HCEC 1CT (cell line): Measurements from ENCODE around the gene FAM168A.

Experiments used
- DNase-seq: peaks from one replicate; pipeline ENCODE4 v3.0.0-alpha.2; 2017

FAM168A gene

DNA sequence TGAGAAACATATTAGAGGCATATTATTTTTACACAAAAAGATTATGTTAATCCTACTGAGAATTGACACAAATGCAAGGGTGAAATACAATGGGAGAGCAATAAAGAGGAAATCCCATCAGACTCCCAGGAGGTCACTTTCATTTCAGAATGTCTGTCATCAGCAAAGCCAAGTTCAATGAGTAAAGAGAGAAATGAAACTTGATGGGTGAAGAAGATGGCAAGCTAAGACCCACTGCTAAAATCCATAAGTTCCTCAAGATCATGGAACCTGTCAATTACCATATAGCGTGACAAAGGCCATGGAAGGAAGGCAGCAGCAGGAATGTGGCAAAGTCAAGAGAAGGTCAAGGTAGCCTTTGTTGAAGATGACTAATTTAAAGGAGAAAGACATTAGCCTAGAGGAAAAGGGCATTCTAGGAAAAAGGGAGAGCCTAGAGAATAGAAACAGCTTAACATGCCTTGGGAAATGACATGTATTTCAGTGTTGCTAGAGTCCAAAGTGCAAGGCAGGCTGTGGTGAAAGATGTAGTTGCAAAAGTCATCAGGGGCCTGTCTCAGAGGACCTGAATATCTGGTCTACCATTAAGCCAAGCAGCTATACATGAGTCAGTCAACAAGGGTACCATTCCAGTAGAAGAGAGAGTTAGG lies 43.1 kb downstream of the FAM168A start:
- no peak for DNase-seq

DNA sequence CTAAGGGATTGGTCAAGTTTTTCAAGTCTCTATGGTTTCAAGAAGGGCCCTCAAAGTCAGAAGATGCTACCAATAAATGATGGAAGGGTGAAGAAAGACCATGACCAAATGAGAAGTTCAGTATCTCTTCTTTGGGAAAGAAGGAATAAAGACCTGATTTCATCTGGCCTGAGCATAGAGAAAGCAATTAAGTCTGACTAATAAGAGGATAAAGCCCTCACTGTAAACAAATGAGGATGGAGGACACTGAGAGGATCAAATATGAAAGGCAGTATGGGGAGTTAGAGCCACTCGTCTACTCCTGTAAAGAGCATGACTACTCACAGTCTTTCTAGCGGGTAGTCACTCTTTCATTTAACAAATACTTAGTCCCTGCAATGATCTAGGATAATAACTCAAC lies 44.6 kb downstream of the FAM168A start:
- DNase-seq: peak; percentile 20

DNA sequence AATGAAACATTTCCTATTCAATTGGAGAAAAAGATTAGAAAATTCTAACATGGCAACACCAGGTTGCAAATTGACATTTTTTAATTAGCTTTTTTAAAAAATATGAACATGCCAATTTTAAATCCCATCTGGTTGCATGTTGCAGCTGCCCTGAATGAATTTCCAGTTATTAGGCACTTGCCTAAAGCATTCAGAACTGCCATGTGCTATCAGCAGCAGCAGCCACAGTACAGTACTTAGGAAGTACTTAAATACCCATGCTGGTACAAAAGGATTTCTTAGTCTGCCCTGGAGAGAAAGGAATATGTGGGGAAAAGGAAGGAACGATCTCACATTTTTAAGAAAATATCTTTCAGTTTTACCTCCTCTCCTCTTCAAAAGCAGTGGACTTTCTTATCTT lies 46.2 kb downstream of the FAM168A start:
- DNase-seq: no peak

DNA sequence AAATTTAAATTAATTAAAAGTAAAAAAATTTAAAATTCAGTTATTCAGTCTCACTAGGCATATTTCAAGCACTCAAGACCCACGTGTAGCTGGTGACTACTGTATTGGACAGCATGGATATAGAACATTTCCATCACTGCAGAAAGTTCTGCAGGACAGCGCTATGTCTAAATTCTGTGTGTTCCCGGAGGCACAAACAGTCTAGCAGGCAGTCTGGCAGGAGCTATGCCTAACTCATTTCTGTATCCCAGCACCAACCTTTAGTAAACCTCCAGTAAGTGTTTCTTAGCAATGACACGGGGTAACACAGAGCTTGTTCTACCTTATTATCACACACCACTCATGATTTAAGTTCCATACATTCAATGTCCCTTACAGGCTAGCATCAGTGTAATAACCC lies 48.5 kb downstream of the FAM168A start:
- DNase-seq: no peak

DNA sequence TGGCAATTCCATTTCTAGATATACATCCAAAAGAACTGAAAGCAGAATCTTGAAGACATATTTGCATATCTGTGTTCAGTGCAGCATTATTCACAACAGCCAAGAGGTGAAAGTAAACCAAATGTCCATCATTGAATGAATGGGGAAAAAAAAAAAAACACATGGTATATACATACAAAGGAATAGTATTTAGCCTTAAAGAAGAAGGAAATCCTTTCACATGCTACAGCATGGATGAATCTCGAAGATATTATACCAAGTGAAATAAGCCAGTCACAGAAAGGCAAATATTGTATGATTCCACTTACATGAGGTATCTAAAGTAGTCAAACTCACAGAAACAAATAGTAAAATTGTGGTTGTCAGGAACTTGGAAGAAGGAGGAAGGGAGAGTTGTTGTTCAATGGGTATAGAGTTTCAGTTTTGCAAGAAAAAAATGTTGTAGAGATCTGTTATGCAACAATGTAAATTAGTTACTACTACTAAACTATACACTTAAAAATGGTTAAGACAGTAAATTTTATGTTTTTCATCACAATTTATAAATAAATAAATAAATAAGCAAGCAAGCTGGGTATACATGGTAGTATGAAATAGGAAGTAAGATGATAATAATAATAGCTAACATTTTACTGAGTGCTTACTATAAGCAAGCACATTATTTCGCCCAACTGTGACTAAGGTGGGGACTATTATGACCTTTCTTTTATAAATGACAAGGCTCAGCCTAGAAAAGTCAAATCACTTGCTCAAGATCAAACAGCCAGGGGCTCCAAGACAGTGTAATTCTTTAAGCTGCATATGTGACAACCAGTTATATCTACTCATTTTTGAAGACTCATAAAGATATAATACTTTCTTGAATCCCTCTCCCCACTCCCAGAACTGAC lies 50.0 kb downstream of the FAM168A start:
- DNase-seq: no peak

DNA sequence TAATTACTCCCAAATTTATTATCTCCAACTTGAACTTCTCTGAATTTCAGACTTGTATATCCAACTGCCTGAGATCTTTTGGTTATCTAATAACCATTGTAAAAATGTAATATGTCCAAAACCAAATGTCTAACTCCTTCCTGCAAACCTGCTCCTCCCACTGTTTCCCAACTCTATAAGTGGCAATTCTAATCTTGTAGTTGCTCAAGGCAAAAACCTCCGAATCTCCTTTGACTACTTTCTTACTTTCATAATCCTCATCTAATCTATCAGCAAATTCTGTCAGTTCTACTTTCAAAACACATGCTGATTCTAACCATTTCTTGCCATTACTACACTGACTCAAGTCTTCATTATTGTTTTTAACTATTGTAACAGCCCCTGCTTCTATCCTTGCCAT lies 55.7 kb downstream of the FAM168A start:
- no peak for DNase-seq

DNA sequence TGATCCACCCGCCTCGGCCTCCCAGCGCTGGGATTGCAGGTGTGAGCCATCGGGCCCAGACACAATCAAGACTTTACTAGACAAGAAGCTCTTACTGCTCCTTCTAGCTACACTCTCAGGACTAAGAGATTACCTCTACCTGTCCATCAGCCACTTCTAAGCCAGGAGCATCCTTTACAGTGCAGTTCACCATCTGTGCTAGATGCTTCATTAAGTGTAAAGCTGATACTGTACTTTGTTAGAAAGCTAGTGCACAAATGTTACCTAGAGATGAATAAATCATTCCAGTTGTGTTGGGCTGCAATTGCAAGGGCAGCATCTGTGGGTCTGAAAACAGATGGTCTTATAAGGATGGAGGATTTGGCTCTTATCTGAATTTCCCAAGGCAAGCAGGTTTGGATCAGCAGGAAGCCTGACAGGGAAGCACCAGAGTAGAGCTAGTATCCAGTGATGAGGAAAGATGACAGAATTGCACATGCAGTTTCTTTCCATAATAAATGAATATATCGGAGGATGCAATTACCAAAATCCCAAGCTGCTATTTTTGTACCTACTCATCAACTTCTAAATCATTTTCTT lies 58.3 kb downstream of the FAM168A start:
- DNase-seq: no peak

DNA sequence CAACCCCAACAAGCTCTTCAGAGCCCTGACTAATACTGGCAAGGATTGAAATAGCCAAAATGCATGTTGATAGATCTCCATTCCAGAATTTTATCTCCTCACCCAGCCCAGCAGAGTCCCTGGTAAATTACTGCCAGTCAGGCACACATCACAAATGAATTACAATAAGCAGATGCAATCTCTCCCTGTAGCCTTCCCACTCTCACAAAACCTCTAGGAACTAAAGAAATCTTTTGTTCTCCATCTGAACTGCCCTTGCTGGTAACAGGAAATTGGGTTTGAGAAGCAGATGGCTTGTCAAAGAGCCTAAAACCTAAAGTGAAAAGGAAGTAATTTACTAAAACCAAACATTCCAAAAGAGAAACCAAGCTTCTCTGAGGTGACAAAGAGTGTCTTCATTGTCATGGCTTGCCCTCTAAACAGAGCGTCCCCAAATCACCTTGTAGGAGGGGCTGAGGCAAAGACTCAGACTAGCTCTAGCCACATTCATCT lies 59.5 kb downstream of the FAM168A start:
- DNase-seq: no peak

DNA sequence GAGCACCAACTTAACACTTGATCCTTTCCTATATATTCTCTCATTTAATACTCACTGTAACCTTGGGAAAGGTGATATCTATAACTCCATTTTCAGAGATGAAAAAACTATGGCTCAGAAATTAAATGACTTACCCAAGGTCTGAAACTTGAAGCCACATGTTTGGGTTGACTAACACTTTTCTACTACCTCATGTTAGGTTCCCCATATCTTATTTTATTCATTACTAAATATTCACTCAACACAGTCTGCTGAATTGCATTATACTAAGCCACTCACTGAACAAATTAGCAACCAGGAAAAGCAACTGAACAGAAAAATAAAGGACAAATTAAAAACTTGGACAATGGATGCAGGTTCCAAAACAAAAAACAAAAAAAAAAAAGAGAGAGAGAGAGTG lies 59.9 kb downstream of the FAM168A start:
- no peak for DNase-seq

DNA sequence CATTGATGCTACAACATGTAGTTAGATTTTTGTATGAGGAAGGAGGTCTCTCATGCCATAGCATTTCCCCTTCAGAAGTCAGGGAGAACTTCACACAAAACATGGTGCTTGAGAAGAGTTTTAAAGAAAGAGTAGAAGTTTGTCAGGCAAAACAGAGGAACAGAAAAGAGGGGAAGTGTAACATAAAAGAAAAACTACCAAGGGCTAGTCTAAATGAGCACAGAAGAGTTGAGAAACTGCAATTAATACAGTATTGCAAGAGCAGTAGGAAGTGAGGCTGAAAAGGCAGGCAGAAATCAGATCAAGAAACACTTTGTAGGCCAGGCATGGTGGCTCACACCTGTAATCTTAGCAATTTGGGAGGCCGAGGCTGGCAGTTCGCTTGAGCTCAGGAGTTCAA lies 61.0 kb downstream of the FAM168A start:
- DNase-seq: no peak

DNA sequence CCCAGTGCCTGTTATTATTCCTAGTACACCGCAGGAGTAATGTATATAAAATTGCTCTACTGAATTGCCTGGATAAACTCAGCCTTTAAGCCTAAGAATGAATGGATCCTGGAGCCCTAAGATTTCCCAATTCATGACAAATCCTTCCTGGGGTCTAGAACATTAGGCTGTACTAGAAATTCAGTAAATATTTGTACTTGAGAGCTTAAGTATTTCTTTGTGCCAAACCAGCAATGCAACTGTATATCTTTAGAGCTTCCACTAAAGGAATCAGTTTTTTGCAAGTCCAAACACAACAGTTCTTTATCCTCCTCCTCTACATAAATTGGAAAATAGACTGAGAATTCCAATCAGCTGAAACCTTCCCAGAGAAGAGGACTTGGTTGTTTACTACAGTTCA lies 65.6 kb downstream of the FAM168A start:
- peak; percentile 21 for DNase-seq

DNA sequence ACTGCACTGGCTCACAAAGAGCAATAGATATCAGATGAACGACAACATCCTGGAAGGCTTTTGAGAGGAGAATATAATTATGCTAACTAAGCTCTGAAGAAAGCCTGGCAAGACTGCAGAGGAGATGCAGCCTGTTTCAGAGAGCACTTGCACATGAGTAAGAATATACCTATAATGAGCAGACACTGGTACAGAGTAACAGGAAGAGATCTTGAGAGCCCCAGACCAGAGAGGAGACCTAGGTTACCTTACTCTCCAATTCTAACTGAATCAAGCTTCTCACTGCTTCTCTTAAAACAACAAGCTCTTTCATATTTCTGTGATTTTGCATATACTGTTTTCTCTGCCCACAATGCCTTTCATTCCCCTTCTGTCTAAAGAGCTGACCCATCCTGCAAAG lies 66.5 kb downstream of the FAM168A start:
- DNase-seq: no peak

DNA sequence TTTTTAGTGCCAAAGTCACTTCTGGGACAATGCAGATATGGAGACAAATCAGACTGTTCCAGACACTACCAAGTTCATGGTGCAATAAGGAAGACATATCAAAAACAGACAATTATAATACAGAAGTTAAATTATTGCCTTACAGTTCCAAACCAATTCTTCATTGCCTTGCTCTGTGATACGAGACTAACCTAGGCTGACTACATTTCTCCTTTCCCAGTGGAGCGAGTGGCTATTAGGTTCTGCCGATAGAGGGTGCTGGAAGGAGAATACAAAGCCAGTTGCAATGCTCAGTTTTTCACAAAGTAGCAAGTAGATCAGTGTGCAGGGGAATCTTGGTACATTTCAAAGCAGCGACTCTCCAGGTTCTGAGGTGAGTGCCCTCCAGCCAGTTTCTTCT lies 67.8 kb downstream of the FAM168A start:
- DNase-seq: no peak

DNA sequence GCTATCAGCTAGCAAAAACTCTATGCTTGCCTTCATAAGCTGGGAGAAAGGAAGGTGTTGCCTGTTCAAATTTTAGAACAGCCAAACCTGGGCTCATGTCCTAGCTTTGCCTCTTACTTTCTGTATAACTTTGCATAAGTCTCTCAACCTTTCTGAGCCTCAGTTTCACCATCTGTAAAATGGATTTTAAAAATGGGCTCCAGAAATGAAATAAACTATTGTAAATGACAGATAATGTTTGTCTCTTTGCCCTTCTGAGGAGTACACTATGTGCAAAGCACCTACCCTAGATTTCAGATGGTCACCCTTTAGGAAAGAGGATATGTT lies 68.7 kb downstream of the FAM168A start:
- no peak for DNase-seq

DNA sequence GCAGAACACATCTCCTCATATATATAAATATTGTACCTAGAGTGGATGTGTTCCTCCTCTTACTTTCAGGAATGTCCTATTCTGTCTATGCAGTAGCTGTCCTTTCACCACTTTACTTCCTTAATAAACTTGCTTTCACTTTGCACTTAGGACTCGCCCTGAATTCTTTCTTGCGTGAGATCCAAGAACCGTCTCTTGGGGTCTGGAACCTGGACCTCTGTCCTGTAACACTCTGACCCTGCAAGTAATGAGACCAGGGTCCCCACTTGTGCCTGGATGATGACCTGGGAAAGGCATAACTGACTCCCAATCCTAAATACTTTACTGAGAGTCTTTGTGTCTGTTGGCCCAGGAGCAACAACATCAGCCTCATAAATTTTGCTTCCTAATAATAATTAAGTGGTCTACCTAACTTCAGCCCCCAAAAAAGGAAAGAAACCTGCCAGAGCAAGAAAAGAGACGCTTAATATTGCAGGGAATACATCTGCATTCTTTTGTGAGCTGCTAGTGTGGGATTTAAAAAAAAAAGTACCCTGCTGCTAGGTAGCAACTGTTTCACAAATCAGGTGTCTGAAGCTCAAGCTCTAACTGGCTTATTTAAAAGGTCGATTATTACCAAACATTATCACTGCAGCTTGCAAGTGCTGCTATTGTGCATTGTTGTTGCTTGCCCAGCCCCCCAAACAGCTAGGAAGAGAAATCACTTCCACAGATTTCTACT lies 69.3 kb downstream of the FAM168A start:
- no peak for DNase-seq

DNA sequence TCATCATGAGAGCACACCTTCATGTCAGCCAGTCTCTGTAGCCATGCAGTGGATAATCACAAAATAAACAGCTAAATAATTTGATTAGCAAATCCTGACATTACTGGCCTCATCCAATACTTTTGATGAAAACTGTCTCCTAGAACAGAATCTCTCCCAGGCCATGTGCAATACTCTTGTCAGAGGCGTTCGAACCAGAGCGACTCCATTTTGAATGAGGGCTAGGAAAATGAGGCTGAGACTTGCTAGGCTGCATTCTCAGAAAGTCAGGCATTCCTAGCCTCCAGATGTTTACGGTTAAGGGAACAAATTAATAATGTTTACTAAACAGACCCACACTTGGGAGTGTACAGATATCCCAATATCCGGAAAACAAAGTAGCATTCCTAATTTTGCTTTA lies 69.9 kb downstream of the FAM168A start:
- DNase-seq: no peak

DNA sequence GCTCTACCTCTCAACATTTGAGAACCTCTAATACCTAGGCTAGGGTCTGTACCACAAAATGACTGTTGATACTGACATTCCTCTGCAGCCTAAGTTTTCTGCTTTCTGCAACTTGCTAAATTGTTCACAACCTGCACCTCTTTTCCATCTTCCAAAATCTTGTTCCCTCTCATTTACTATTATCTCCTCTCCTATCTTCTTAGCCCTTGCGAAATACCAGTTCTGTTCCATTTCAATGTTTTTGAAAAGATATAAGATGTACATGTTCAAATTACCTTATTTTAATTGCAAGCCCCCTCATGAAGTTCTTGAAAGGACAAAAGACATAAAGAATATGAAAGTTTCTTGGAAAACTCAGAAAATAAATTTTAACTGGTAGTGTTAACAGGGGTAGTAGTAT lies 72.3 kb downstream of the FAM168A start:
- no peak for DNase-seq

DNA sequence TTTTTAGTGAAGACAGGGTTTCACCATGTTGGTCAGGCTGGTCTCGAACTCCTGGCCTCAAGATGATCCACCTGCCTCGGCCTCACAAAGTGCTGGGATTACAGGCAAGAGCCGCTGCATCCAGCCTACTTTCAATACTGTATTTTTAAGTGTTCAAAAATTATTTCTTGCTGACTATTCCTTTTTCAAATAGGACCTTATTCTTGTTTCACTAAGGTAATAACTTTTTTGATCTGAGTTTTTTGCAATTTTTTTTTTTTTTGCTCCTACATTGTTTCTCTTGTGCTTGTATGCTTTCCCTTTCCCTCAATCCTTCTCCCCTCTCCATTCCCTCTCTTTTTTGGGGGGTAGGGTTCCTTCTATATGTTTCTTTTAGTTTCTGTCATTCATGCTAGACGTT lies 73.1 kb downstream of the FAM168A start:
- no peak for DNase-seq

DNA sequence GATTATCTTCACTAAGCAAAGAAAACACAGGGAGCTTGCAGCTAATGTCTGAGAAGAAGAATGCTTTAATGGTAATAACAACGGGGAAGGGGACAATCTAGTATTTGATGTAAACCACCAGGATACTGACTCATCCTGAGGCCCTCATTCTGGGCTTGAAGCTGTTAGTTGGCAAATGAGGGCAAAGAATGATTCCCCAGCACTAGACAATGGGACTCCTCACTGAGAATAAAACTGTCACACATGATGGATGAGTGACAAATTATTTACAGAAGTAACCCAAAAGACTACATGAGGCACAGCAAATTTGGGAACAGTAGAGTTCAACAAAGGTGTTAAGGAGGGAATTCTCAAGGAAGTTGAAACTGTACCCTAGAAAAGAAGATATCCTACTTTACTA lies 76.3 kb downstream of the FAM168A start:
- DNase-seq: peak; percentile 20

DNA sequence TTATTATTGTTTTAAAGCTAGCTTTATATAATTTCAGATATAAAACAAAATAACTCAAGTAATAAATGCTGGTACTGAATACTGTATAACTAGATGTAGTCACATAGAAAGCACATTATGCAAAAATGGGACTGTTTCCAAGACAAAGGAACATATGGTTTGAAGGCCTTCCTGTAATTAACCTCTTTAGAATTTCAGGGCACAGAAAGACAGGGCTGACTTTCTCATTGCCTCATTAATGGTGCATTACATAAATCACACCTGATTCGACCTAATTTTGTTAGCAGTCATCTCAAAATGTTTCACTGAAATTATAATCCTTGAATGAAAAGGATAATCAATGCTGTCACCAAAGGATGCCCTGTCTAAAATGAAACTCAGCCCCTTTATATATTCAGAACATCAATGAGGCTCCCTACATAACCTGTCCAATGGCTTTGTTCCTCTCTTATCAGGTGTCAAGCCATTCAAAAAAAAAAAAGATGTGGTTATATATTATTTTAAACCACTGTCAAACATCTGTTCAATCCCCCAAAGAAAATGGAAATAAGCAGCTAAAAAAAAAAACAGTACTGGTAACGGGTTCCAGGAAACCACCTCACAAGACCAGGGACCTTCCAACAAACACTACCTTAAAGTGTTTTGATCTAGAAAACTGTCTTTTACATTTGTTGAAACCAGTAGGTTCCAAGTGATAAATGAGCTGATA lies 77.4 kb downstream of the FAM168A start:
- DNase-seq: no peak

DNA sequence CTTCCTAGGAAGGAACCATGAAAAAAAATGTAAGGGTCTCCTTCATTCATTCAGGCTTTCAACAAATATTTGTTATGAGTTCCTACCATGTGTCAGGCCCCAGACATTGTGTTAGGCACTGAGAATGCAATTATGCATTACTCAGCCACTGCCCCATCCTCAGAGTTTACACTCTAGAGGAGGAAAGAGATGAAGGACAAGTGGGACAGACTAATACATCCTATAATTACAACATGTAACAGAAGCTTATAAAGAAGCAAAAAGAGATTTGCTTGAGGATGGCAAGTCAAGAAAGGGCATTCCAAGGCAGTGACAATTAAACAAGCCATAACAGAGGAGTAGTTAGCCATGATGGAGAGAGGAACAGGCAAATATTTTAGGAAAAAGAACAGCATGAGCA lies 78.6 kb downstream of the FAM168A start:
- no peak for DNase-seq

DNA sequence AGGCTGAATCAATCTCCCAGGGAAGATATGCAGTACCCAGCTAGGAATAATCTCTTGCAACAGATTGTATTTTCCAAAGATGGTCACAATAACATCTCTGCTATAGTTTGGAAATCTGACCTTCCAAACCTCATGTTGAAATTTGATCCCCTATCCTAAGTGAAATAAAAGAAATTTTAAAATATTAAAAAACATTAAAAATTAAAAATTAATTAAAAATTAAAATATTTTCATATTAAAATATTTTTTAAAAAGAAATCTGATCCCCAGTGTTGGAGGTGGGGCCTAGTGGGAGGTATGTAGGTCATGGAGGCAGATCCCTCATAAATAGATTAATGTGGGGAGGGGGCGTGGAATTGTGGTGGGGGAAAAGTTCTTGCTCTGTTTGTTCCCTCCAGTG lies 79.7 kb downstream of the FAM168A start:
- DNase-seq: no peak

DNA sequence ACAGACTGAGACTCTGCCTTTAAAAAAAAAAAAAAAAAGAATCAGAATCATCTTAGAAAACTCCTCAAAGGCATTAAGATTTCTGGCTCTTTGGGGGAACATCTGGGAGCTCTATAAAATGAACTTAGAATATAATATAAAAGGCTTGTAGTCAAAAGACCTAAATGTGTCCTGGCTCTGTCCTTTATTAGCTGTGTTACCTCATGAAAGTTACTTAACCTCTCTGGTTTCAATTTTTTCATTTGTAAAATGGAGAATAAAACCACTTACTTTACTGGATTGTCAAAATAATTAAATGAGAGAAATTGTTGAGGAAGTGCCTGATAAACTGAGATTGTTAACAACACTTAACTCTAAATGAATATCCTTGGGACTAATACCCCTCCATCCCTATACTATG lies 81.8 kb downstream of the FAM168A start:
- DNase-seq: no peak
